COLO668 (cell line): ENCODE measurements around the gene A4GNT.
"Not testable (repeated sequence)": the region's sequence is repeated elsewhere in the genome, so short reads cannot be mapped to it uniquely, and the experiment has no call there.

Experiments
- DNase-seq: peaks from one replicate; lab custom pipeline; 2025; ENCODE audit not compliant: unreplicated experiment; lab: John Stamatoyannopoulos, UW

A4GNT gene

GRCh38 chr3:138132239-138132638, at the start of gene A4GNT:
Gene A4GNT, minus strand, starts transcription at chr3:138132390. Its CDS starts 1,134 bp downstream, at chr3:138131256.
- DNase-seq, result no peak

DNA sequence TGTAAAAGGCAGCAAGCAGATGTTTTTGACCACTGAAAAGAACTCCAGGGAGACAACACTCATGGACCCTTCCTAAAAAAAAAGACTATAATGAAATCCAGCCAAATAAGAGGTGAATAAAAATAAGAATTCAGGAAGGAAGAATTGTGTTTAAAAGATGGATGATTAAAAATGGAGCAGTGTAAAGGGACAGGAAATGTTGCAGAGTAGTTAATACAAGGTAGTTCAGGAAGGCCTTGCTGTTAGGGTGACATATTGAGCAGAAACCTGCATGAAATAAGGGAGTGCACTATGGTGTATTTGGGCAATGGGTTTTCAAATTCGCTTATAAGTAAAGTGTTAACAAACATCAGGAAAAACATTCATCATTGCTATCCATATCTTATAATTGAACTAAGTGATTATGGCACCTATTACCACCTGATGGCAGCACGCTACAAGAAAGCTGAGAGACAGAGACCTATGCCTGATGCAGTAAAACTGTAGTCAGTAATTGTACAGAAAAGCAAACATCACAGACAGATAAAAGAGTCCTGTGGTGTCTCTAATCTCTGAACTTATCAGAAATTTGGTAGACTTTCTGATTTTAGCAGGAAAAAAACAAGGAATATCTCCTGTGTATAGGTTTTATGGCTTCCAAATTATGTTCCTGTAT, 48.3 kb upstream of the A4GNT start:
- peak; percentile 9 for DNase-seq

- DNase-seq, result peak; percentile 71
These were observed 42.4 kb upstream of the A4GNT start, which contains the start of gene DBR1 for GRCh38 chr3:138174421-138175131. Gene DBR1, minus strand, starts transcription at chr3:138174921. Its CDS starts 126 bp downstream, at chr3:138174795.

DNA sequence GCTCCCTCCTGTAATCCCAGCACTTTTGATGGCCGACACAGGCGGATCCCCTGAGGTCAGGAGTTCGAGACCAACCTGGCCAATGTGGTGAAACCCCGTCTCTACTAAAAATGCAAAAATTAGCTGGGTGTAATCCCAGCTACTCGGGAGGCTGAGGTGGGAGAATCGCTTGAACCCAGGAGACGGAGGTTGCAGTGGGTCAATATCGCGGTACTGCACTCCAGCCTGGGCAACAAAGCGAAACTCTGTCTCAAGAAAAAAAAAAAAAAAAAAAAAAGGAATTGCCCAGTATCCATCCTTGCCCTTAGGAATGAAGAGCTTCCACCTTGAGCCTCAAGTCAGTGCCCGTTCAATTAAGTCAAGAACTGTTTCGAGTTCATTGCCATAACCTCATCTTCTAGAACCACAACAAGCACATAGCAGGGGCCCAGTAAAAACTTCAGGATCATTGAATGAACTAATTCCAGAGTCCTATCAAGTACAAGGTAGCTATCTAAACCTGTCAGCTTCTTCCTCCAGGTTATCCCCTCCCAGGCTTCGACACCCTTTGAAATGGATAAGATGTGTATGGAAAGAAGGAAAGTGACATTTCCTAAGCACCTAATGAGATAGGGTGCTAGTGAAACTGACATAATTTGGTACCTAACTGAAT, 41.7 kb upstream of the A4GNT start:
- no peak for DNase-seq

DNA sequence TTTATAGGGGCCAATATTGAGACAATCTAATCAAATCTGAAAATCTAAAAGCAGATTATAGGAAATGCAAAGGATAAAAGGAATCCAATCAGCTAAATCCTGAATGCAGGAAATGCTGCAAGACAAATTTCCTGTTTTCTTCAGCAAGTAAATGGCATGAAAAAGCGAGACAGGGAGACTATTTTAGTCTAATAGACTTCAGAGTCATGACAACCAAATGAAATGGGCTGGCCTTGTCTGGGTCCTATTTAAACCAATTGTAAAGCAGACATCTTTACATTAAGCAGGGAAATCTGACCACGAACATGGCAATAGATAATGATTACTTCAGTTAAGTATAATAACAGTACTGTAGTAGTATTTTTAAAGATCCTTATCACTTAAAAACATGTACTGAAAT, 40.4 kb upstream of the A4GNT start:
- no peak for DNase-seq

DNA sequence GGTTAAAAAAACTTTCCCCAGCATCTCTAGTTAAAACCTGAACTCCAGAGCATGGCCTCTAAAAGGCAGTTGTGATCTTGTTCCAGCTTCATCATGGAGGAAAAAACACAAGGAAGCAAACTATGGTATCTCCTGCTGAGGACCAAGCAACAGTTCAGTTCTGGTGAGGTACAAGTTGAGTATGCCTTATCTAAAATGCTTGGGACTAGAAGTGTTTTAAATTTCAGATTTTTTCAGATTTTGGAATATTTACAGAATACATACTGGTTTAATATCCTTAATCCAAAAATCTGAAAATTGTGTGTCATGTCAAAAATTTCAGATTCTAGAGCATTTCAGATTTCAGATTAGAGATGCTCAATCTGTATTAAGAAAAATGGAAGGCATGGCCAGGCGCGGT, 32.9 kb upstream of the A4GNT start:
- DNase-seq, result no peak

DNA sequence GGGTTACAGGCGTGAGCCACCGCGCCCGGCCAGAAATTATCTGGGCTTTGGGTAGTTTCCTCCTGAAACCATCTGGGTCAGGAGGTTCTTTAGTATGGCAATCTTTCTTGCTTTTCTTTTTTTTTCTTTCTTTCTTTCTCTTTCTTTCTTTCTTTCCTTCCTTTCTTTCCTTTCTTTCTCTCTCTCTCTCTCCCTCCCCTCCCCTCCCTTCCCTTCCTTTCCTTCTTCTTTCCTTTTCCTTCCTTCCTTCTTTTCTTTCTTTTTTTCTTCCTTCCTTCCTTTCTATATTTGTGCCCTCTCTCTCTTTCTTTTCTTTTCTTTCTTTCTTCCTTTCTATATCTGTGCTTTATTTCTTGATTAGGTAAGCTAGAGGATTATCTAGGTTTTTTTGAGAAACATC, 25.6 kb upstream of the A4GNT start:
- no peak for DNase-seq

DNA sequence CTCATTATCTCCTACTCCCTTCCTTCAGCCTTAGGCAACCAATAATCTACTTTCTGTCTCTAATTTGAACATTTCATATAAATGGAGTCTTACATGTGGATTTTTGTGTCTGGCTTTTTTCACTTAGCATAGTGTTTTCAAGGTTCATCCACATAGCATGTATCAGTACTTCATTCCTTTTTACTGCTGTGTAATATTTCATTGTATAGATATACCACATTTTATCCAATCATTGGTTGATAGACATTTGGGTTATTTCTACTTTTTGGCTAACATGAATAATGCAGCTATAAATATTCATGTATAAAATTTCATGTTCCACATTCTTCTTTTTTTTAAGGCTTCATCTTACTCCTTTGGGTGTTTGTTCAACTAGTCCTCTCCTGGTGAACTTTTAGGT, 22.3 kb upstream of the A4GNT start:
- no peak for DNase-seq

GRCh38 chr3:138148503-138148902, 16.3 kb upstream of the A4GNT start:
- DNase-seq, result no peak

GRCh38 chr3:138142181-138142580, 10.0 kb upstream of the A4GNT start:
- not testable (repeated sequence) for DNase-seq

- no peak for DNase-seq
These were observed 8.8 kb upstream of the A4GNT start for GRCh38 chr3:138140940-138141339.

DNA sequence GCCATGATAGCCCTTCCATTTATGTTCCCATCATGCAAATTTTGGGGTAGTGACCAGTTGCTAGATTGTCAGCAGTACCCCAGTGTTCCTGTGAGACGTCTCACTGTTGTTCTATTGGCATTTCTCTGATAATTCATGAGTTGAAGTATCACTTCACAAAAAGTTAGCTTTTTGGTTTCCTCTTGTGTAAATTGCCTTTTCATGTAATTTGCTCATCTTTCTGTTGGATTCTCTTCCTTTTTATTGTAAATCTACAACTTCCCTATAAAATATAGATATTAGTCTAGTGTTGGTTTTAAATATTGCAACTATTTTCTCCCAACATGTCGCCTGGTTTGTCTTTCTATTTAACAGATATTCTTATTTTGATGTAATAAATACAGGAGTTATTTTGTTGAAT, 7.5 kb upstream of the A4GNT start:
- no peak for DNase-seq

GRCh38 chr3:138137861-138138260, 5.7 kb upstream of the A4GNT start:
- DNase-seq, result no peak

DNA sequence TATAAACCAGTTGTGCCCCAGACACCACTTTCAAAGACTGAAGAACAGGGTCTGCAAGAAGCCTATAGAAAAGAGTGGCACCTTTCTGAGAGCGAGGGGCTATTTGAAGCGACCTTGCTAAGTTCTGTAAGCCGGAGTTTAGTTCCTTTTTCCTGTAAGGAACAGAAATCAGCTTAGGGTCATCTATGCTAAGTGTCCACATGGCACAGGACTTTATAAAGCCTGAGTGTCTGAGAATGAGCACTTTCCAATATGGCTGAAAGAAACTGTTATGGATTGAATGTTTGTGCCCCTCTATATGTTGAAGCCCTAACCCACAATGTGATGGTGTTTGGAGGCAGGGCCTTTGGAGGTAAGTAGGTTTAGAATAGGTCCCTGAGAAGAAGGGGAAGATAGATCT, 4.0 kb upstream of the A4GNT start:
- DNase-seq, result no peak

DNA sequence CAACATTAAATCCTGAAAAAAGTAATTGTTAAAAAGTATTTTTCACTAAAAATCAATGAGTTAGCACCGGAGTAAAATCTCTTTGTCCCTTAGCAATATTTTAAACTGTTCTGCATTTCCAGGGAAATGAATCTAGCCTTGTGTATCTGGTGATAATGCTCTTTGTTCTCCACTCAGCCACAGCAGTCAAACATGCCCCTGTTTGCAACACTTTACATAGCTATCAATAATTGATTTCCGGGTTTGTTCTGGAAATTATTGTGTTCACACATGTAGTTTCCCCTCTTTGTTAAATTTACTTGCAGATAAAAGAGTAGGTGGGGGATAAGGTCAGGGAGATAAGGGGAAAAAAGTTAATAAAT, 3.6 kb upstream of the A4GNT start:
- DNase-seq, result no peak

DNA sequence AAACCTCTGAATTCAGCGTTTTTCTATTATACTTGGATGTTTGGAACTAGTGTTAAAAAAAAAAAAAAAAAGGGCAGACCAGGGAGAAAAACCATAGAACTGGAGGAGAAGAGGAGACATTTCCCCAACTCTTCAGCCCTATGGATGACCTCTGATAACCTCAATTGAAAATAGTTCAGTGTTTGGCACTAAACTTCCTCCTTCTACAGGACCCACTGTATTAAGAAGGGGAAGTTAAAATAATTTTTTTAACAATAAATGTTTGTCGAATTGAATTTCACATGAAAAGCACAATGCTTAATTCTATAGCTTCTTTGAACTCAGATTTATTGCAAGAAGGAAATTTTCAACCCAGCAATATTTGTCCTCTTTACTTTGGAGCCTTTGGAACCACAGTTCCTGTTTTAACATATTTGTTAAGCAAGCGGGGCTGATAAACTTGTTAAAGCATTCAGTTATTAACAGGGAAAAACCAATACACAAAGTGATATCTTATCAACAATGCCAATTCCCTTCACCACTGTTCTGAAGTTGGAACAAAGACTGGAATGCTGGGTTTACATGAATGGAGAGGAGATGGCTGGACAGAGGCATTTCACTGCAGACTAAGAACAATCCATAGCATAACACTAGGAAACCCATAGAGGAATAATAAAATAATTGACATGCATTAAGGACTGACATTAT, 3.1 kb upstream of the A4GNT start:
- DNase-seq, result no peak

GRCh38 chr3:138127636-138128365, 4.4 kb downstream of the A4GNT start:
- DNase-seq, result no peak

DNA sequence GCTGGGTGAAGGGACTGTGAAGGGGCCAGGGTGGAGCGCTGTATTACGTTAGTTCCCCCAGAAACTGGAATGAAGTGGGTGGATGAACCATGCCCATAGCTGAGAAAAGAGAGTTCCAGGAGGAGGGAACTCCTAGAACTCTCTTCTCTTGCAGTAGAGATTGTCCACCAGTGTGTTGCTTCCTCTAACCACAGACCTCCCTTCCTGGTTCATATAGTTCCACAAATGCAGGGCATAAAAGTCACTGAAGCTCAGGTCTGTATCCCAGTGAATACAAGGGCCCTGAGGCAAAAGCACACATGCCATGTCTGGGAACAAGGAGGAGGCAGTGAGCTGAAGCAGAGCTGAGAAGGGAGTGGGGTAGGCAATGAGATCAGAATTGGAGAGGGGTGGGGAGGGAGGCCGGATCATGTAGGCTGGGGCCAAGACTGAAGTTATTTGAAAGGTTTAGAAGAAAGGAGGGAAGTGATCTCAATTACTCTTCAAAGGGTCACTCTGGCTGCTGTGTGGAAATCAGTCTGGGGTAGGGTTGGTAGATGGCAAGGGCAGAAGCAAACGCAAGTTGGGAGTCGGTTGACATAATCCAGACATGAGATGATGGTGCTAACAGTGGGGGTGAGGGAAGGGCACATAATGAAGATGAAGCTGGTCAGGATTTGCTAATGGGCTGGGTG, 6.5 kb downstream of the A4GNT start:
- no peak for DNase-seq

DNA sequence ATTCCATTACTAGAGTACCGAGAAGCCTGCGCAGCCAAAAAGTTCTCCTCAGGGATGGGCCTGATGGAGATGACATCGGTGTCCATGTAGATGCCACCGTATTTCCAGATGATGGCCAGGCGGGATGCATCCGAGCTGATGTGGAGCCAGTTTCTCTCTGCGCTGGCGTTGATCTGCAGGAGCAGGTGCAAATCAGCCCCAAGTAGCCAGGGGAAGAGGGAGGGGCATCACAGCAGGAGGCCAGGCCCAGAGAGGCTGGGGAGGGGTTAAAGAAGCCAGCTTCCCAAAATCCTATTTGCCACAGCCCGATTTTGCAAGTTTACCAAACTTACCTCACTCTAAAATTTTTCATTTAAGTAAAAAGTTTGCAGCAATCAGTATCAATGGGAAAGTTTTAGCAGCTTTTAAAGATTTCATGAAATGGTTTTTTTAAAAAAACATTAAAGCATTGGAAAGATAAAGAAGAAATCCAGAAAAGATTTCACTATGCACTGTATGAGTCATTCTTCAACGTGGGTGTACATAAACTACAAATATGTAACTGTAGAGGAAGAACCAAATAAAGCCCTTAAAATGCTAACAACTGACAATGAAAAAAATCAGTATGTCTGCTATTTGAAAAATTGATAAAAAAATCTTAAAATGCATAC, 7.4 kb downstream of the A4GNT start:
- DNase-seq, result no peak

GRCh38 chr3:138124188-138124587, 8.0 kb downstream of the A4GNT start:
- no peak for DNase-seq
